OCI-LY1 (cell line): Measurements from ENCODE around the gene MED13L.

Source experiments
- CTCF ChIP-seq: fragments of 200-600 bp; sonication (generic), shearing (Covaris generic); IDR thresholded peaks from 2 replicates; pipeline ENCODE4 v1.5.1; 2017; ENCODE audit warnings: mild to moderate bottlenecking, antibody characterized with exemption, low read length, moderate library complexity, mixed read lengths
- EZH2 ChIP-seq: fragments of 200-600 bp; sonication (generic), shearing (Covaris generic); IDR thresholded peaks from 2 replicates; pipeline ENCODE4 v1.8.0; 2017; ENCODE audit warnings: borderline replicate concordance, mixed run types, mild to moderate bottlenecking, antibody characterized with exemption, low read length, moderate library complexity, mixed read lengths

GRCh38 chr12:116059904-116060303 is 217.6 kb downstream of the MED13L start:
- TF ChIP-seq CTCF (no peak), EZH2 (no peak)
